Fibroblast of pulmonary artery (primary cell): Measurements from ENCODE around the gene IL18.
A peak's percentile ranks its signal among the peaks of the same experiment; 100 is the strongest.

Experiments
- DNase-seq: peaks from one replicate; pipeline ENCODE4 v3.0.0-alpha.2; 2010; ENCODE audit warnings: low read depth
- H3K4me3 ChIP-seq: replicated peaks from 2 replicates; pipeline ENCODE4 v1.5.1; 2011; ENCODE audit warnings: low read depth, mild to moderate bottlenecking, control low read depth, low read length, moderate library complexity
- TF ChIP-seq, protein P1 (sequence below): IDR thresholded peaks from 2 replicates; pipeline ENCODE4 v1.5.1; 2011; ENCODE audit warnings: mild to moderate bottlenecking, control low read depth, low read length, inconsistent platforms; ENCODE audit errors: missing control alignments

The IL18 gene

GRCh38 chr11:112160091-112160848 lies 3.6 kb downstream of the IL18 start:
- no peak overlapping the region for H3K4me3 ChIP-seq
- DNase-seq, result no peak
- TF ChIP-seq, protein P1, sequence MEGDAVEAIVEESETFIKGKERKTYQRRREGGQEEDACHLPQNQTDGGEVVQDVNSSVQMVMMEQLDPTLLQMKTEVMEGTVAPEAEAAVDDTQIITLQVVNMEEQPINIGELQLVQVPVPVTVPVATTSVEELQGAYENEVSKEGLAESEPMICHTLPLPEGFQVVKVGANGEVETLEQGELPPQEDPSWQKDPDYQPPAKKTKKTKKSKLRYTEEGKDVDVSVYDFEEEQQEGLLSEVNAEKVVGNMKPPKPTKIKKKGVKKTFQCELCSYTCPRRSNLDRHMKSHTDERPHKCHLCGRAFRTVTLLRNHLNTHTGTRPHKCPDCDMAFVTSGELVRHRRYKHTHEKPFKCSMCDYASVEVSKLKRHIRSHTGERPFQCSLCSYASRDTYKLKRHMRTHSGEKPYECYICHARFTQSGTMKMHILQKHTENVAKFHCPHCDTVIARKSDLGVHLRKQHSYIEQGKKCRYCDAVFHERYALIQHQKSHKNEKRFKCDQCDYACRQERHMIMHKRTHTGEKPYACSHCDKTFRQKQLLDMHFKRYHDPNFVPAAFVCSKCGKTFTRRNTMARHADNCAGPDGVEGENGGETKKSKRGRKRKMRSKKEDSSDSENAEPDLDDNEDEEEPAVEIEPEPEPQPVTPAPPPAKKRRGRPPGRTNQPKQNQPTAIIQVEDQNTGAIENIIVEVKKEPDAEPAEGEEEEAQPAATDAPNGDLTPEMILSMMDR, result no peak

DNA sequence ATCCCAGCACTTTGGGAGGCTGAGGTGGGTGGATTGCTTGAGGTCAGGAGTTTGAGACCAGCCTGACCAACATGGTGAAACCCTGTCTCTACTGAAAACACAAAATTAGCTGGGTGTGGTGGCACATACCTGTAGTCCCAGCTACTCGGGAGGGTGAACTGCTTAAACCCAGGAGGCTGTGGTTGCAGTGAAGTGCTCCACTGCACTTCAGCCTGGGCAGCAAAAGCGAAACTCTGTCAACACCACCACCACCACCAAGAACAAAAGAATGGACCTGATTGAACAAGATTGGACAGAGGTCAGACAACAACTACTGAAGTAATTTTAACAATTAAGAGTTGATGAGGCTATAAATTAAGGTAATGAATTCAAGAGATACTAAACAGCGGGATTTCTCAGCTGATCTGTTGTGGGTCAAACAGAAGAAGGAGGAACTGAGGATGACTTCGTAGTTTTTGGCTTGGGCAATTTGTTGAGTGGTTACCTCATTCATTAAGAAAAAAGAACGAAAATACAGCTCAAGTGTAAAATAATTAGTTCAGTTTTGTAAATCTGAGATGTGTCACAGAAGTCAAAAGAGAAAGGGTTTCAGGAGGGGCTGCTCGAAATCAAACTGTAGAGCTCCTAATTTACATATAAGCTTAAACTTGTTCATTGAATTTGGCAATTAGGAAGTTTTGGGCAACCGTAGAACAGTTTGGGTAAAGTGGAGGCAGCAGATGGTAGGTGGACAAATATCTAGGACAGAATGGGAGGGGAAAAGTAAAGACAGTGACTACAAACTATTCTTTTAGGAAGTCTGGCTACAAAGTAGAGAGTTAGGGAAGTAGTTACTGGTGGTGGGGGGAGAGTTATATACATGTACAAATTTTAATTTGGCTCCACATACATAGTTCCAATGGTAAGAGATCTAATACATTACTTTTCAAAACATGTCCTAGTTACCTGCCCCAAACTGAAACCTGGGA lies 4.5 kb downstream of the IL18 start:
- no peak overlapping the region for H3K4me3 ChIP-seq
- no peak for DNase-seq
- TF ChIP-seq, protein P1, result no peak

DNA sequence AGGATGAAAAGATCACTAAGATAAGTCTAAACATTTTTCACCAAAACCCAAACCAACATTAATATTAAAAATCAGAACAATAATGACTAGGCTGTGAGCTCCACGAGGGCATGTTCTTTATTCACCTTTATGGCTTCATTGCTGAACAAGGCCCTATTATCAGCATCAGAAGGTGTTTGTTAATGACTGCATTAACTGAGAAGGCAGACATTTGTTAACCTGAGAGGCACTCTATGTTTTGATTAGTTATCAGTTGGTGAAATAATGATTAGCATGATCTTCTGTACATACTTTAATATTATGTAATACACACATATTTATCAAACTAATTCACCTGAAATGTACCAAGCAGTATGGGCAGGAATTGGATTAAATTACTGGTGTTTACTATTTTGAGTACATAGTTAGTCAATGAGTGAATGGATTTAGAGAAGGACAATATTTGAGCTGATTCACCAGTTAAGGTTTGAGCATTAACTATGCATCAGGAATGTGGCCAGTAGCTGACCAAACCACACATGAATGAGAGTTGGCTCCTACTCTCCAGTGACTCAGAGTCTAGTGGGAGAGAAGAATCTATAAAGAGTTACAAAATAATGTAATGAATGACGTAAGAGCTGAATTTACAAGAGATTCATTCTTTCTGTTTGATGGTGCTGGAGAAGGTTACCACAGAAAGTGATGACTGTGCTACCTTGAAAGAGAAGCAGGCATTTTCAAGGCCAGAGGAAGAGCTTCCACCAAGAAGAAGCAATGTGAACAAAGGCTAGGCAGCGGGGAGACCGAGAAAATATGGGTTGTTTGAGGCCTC lies 6.7 kb downstream of the IL18 start:
- DNase-seq, result peak; percentile 99
- TF ChIP-seq, protein P1, result no peak
- H3K4me3 ChIP-seq, result no peak overlapping the region

GRCh38 chr11:112156153-112156955 lies 7.5 kb downstream of the IL18 start:
- no peak overlapping the region for H3K4me3 ChIP-seq
- peak; percentile 16 for DNase-seq

GRCh38 chr11:112150517-112150916 lies 13.4 kb downstream of the IL18 start:
- no peak for DNase-seq
- no peak overlapping the region for H3K4me3 ChIP-seq
- TF ChIP-seq, protein P1, result no peak

More at GRCh38 chr11:112156153-112156955, 7.5 kb downstream of the IL18 start:
- TF ChIP-seq, protein P1, result no peak

- TF ChIP-seq, protein P1, result no peak
- no peak for DNase-seq
- no peak overlapping the region for H3K4me3 ChIP-seq
These were observed 20.3 kb downstream of the IL18 start for GRCh38 chr11:112143597-112143996.
